NOMO-1 (cell line): ENCODE measurements around the gene KIF1B.
A peak's percentile ranks its signal among the peaks of the same experiment; 100 is the strongest.
"Not testable (repeated sequence)": the region's sequence is repeated elsewhere in the genome, so short reads cannot be mapped to it uniquely, and the experiment has no call there.

Experiments
- DNase-seq, 2 experiments: peaks; one replicate each; lab custom pipeline; 2025; ENCODE audit not compliant: unreplicated experiment in 2 of 2; lab: John Stamatoyannopoulos, UW

The KIF1B gene

DNA sequence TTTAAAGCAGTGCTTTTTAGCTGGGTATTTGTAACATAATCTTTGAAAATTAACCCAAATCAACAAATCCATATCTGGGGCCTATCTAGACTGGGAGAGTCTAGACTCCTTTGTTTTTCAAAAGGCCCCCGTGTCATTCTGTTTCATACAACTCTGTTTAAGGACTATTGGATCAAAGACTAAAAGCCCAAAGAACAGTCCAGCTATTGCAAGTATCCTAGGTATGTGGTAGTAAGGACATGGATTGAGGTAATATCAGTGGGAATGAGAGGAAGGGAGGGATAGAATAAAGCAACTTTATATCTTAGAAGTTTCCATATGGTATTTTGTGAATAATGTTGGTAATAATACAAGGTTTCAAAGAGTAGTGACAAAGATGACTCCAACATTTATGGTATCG, 18.2 kb downstream of the KIF1B start:
- no peak for DNase-seq

DNA sequence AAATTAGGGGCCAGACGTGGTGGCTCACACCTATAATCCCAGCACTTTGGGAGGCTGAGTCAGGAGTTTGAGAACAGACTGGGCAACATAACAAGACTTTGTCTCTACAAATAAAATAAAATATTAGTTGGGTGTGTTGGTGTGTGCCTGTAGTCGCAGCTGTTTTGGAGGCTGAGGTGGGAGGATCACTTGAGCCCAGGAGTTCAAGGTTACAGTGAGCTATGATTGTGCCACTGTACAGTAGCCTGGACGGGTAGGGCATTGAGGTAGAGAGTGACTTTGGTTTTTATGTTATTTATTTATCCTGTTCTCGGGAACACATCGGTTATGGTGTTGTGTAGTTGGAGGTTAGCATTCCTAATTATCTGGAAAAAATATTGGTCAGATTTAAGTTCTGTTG, 19.5 kb downstream of the KIF1B start:
- DNase-seq: no peak

DNA sequence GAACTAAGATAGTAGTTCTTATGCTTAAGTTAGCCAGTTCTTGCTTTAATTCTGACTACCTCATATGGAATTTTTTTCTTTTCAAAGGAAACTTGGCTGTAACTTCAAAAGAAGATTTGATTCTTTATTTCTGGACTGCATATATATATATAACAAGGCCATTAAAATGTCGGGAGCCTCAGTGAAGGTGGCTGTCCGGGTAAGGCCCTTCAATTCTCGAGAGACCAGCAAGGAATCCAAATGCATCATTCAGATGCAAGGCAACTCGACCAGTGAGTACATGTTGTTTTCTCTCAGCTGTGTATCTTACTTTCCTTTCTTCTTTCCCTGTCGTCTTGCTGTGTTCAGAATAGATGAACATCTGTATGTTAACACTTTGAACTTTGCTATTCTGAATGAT, 21.8 kb downstream of the KIF1B start:
- DNase-seq: no peak

DNA sequence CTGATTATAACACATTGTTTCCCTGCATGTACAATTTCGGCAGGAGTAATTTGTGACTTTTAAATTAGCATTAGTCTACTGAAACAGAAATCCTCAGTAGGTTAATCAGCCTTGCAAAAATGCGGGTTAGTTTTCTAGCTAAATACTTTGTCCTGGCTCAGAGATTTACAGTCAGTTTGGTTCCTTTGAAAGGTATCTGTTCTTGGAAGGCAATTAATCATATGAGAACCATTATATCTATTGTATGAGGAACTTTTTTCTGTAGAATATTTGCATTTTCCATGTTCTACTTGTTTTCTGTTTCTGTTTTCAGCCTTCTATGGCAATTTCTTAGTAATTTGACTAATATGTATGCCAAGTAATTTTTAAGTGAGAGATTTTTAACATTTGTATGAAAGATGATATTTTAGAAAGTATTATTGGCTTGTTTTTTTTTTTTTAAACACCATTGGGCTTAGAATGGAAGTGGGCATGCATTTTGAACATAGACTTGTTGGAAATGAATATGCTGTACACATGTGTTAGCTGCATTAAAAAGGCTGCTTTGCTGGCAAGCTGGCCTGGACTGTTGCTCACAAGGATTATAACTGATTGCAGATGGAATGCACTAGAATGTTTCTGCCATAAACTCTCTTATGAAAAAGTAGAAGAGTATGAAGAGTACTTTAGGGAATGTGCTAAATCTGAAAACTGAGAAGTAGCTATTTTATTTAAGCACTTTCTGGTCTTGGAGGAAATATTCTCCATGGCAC, 26.2 kb downstream of the KIF1B start:
- DNase-seq: no peak

DNA sequence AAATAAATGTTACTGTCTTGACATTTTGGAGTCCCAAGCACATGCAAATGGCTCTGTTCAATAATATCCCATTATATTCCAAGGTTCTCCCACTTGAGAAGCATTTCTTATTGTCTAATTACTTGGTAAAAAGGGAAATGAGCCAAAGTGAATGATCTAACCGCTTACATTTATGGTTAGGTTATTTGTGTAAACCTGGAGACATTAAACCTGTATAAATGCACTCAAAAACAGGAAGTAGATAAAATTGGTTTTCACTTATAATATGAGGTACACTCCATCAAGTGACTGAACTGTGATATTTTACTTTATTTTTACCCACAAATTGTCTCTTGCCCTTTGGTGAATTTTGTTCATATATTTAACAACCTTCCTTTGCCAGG, 26.8 kb downstream of the KIF1B start:
- DNase-seq: peak in 1 of 2 experiments; percentile 50

DNA sequence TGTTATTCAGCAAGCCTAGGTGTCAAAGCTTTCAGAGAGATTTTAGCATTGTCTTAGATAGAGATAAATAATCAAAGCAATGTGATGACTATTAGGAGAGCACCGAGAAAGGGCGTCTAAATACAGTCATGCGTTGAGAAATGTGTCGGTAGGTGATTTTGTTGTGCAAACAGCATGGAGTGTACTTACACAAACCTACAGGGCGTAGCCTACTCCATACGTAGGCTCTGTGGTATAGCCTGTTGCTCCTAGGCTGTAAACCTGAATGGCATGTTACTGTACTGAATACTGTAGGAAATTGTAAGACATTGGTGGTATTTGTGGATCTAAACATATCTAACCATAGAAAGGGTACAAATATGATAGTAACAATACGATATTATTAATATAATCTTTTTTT, 31.8 kb downstream of the KIF1B start:
- DNase-seq: no peak

DNA sequence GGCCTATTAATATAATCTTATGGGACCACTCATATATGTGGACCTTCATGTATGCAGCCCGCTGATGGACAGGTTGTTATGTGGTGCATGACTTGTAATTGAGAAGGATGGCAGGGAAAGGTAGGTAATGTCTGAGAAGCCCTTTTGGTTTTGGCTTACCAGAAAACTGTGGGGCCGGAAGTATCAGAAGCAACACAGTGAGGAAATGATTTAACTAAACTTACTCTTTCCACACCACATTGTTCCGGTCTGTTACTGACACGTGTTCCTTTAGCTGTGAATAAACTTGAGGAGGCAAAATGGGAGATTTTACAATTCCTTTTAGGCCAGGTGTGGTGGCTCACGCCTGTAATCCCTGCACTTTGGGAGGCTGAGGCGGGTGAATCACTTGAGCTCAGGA, 32.4 kb downstream of the KIF1B start:
- no peak for DNase-seq

DNA sequence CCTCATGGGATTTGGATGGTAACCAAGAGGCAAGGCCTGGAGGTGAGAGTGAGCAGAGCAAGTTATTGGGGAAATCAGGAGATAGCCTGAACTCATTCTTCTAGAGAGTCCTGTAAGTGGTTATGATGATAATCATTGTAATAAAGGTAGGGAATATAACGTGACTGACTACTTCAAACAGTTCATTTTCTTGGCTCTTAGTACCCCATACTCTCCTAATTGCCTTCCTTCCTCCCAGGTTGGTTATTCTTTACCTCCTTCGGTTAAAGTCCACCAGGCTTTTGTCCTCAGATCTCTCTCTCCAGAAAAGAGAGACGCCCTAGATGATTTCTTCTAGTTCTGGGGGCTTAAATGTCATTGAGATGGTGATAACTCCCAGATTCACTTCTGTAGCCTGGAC, 35.3 kb downstream of the KIF1B start:
- no peak for DNase-seq

DNA sequence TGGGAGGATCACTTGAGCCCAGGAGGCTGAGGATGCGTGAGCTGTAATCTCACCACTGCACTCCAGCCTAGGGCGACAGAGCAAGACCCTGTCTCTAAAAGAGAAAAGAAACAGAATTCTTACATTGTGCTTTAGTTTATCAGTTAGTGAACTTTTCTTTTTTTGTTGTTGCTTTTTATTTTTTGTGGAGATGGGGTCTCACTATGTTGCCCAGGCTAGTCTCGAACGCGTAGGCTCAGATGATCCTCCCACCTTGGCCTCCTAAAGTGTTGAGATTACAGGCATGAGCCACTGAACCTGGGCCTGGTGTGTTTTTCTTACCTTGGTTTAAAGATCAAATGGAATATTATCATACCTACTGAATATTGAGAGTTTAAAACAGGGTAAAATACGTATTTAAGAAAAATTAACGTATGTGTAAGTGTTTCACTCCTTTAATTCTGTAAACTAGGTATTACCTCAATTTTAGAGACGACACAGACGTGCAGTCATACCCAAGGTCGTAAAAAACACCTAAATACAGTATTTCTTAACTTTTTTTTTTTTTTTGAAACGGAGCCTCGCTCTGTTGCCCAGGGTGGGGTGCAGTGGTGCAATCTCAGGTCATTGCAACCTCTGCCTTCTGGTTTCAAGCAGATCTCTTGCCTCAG, 39.6 kb downstream of the KIF1B start:
- DNase-seq: no peak

DNA sequence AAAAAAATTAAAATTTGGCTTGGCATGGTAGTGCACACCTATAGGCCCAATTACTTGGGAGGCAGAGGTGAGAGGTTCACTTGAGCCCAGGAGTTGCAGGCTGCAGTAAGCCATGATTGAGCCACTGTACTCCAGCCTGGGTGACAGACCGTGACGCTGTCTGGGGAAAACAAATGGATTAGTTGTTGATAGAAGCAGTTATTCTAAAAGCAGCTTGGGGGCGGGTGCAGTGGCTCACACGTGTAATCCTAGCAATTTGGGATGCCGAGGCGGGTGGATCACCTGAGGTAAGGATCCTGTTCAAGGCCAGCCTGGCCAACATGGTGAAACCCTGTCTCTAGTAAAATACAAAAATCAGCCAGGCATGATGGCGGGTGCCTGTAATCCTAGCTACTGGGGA, 40.3 kb downstream of the KIF1B start:
- DNase-seq: no peak

DNA sequence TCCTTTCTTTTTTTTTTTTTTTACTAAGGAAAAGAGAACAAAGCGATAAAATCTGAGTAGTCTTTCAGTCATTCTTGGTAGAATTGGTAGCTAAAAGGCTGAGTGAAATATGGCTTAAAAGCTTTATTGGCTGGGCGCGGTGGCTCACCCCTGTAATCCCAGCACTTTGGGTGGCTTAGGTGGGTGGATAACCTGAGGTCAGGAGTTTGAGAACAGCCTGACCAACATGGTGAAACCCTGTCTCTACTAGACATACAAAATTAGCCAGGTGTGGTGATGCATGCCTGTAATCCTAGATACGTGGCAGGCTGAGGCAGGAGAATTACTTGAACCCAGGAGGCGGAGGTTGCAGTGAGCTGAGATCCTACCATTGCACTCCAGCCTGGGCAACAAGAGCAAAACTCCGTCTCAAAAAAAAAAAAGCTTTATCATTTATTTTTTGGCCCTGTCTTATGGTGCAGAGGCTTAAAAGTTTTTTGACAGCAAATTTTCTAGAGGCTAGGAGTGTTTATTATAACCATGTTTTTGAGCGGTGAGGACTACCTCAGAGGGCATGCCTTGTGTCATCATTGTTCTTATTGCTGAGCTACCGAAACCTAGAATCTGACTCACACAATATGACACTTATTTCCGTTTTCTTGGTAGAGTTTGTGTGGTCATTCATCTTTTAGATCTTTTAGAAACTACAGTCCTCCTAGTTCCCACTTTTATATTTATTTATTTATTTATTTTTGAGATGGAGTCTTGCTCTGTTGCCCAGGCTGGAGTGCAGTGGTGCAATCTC, 41.1 kb downstream of the KIF1B start:
- DNase-seq: peak; percentile 26 to 78

DNA sequence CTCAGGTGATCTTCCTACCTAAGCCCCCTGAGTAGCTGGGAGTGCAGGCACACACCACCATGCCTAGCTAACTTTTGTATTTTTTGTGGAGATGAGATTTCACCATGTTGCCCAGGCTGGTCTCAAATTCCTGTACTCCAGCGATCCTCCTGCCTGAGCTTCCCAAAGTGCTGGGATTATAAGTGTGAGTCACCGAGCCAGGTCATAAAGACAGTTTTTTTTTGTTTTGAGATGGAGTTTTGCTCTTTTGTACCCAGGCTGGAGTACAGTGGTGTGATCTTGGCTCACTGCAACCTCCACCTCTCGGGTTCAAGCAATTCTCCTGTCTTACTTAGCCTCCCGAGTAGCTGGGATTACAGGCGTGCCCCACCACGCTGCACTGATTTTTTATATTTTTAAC, 42.1 kb downstream of the KIF1B start:
- DNase-seq: no peak

DNA sequence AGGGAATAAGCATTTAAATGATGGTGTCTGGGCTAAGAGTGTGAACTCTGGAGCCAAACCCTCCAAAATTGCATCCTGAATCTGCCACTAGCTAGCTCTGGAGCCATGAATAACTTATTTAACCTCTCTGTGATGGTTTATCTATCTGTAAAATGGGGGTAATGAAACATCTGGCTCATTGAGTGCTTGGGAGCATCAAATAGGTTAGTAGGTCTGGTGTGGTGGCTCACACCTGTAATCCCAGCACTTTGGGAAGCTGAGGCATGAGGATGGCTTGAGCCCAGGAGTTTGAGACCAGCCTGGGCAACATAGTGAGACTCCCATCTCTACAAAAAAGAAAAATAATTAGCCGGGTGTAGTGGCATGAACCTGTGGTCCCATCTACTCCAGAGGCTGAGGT, 42.8 kb downstream of the KIF1B start:
- DNase-seq: no peak

DNA sequence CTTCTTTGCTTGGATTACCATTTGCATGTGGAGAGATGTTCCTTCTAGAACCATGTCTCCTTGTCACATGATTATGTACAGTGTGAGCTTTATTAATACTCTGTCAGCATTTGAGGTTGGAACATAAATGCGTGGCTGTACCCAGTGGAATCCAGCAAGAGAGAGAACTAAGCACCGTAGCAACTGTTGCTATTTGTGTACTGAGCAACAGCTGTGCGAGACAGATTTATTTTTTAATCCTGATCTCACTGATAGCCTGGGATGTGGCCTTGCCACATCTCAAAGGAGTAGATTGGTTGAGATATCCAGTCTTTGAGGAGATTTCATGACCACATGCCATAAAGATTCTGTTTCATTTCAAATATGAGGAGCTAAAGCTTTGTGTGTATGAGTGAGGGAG, 43.4 kb downstream of the KIF1B start:
- no peak for DNase-seq

DNA sequence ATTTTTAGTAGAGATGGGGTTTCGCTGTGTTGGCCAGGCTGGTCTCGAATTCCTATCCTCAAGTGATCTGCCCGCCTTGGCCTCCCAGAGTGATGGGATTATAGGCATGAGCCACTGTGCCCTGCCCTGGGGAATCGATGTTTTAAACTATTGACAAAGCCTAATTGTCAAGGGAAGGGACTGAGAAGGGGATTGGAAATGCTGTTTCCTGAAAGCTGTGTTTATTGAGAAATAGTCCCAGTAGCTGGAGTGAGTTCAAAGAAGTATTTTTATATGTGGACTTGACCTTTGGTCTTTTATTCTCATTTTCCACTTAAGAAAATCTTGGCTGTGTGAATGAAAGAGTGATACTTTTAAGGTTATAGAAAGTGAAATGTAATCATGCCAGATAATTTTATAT, 47.5 kb downstream of the KIF1B start:
- no peak for DNase-seq

DNA sequence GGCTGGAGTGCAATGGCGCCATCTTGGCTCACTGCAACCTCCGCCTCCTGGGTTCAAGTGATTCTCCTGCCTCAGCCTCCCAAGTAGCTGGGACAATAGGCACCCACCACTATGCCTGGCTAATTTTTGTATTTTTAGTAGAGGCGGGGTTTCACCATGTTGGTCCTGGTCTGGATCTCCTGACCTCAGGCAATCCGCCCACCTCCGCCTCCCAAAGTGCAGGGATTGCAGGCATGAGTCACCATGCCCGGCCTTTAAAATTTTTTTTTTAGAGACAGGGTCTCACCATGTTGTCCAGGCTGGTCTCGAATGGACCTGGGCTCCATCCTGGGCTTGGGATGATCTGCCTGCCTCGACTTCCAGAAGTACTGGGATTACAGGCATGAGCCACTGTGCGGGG, 49.2 kb downstream of the KIF1B start:
- not testable (repeated sequence) for DNase-seq

DNA sequence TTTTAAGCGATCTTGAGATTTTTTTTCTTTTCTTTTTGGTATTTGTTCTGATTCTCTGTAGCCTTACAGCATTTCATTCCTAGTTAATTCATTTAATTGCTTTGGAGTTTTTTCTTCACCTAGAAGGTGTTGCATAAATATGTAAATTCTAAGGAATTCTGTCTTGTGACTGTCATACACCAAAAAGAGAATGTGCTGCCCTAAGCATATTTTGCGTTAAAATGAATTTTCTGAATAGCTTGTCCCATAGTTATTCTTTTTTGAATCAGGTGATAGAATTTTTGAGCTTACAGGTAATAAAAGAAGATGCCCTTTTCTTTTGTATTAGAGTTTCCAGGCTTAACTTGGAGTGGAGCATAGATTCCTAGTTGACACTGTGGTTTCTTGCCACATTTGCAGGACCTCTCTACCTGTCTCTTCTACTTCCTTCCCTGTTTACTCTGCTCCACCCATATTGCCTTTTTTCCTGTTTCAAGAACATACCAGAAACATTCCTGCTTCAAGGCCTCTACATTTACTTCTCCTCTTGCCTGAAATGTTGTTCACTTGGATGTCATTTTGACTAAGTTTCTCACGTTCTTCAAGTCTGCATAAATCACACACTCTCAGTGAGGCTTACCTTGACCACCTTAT, 53.2 kb downstream of the KIF1B start:
- peak in 1 of 2 experiments; percentile 5 for DNase-seq

DNA sequence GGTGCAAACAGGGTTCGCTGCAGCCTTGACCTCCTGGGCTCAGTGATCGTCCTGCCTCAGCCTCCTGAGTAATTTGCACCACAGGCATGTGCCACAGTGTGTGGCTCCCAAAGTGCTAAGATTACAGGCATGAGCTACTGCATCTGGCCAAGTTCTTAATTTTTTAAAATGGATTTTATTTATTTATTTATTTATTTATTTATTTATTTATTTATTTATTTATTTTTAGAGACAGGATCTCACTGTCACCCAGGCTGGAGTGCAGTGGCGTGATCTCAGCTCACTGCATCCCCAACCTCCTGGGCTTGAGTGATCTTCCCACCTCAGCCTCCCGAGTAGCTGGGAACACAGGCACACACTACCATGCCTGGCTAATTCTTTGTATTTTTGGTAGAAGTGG, 54.7 kb downstream of the KIF1B start:
- DNase-seq: no peak

DNA sequence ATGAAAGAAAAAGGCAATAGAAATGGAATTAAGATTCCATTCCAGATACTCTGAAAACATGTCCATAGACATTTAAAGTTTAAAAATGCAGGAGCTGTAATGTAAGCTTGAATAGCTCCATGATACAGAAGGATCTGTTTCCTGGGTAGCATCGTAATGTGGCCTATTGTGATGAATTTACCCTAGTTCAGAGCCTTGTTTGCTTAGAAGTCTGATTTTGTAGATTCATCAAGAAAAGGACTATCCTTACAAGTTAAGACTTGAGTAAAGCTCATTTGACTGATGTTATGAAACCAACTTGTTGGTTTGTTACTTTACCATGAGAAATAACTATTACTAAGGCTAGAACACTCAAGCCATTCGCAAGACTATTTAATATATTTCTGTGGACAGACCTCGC, 55.5 kb downstream of the KIF1B start:
- no peak for DNase-seq

DNA sequence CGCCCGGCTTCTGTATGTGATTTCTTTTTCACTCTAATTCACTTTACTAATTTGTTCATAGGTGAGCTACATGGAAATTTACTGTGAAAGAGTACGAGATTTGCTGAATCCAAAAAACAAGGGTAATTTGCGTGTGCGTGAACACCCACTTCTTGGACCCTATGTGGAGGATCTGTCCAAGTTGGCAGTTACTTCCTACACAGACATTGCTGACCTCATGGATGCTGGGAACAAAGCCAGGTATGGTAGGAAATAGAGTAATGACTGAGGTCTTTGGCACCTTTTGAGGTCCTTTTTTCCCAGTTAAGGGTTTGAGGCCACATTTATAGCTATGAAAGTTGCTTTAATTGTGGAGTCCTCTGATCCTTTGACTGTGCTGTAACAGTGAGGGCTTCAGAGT, 56.9 kb downstream of the KIF1B start:
- no peak for DNase-seq

DNA sequence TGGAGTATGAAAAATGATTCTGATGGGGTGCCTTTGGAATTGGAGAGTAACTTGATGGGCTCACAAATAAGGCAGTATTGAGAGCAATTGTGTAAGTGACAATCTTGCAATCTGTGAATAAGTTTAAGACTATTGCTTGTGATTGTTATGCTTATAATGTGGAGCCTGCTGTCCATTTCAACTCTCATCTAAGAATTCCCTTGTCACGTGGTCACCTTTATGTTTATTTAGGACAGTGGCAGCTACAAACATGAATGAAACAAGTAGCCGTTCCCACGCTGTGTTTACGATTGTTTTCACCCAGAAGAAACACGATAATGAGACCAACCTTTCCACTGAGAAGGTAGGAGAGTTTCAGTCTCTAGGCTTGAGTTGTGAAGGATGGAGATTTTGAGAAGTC, 57.6 kb downstream of the KIF1B start:
- DNase-seq: no peak
